T-helper 2 cell treated with Interferon-gamma antibody and Interleukin-4, amounts not matched to agents 100 ng/mL and 5 ng/mL, for 36 hours (primary cell): ENCODE data around the gene PBX4. TPM values are rescaled to one million over a fixed set of nuclear protein-coding genes. Genes with fewer than 3 reads are reported as not detected.

Experiments
- intact Hi-C: fragments of 100-400 bp; cut with micrococcal nuclease; formaldehyde crosslinking; loops from one replicate; pipeline ENCODE4 v1.15.1; 2023
- total RNA-seq: library from RNA; stranded (reverse); gene quantifications from 2 replicates; pipeline ENCODE4 v1.2.3, GENCODE V29; 2022

PBX4 gene
- total RNA-seq, 1 donor from 2014 or later: 26.0 TPM

DNA sequence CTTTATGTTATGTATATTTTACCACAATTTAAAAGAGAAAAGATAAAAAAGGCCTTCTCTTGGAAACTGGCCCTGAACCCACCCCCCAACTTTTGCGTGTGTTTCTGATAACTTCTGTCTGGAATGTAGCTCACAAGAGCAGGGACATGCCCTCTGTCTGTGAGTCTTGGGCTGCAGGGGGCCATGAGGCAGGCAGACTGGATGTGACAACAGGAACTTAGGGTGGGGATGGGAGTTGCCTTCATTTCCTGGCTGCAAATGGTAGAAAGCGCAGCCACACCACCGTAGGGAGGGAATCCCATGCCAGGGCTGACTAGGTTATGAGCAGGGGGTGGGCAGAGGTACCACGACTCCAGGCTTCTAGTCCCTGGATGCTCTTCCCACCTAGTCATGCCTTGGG lies 58.6 kb downstream of the PBX4 start:
- intact Hi-C loops: no loop called here

DNA sequence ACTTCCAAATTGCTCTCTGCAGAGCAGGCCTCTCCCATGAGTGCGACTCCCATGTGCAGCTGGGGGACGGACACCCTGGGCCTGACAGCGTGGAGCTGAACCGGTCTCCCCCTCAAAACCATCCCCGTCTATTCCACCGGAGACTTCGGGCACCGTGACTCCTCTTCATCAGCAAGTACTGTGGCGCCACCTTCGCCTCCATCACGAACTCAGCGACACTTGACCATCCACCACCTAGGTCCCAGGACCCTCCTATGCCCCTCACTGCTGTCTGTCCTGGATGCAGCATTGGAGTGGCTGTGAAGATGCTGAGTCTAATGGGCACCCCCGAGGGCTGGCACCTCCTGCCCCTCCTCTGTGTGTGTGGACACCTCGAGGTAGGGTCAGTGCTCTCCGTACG lies 59.9 kb downstream of the PBX4 start:
- intact Hi-C loops: no loop called here

DNA sequence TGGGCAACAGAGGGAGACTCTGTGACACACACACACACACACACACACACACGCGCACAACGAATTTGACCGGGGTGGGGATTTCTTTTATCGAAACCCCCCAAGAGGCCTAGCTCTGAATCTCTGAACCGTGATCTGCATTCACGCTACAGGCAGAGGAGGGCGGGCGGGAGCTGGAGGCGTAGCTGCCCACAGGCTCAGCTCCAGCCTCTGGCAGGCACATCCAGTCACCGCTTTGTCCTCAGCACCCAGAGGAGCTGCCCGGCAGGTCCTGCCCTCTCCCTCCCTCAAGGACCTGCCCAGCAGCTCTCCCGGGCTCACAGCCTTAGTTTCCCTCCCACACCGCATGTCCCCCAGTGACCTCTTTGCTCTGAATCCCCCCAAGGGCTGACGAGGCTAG lies 60.4 kb downstream of the PBX4 start:
- intact Hi-C loops: no loop called here

DNA sequence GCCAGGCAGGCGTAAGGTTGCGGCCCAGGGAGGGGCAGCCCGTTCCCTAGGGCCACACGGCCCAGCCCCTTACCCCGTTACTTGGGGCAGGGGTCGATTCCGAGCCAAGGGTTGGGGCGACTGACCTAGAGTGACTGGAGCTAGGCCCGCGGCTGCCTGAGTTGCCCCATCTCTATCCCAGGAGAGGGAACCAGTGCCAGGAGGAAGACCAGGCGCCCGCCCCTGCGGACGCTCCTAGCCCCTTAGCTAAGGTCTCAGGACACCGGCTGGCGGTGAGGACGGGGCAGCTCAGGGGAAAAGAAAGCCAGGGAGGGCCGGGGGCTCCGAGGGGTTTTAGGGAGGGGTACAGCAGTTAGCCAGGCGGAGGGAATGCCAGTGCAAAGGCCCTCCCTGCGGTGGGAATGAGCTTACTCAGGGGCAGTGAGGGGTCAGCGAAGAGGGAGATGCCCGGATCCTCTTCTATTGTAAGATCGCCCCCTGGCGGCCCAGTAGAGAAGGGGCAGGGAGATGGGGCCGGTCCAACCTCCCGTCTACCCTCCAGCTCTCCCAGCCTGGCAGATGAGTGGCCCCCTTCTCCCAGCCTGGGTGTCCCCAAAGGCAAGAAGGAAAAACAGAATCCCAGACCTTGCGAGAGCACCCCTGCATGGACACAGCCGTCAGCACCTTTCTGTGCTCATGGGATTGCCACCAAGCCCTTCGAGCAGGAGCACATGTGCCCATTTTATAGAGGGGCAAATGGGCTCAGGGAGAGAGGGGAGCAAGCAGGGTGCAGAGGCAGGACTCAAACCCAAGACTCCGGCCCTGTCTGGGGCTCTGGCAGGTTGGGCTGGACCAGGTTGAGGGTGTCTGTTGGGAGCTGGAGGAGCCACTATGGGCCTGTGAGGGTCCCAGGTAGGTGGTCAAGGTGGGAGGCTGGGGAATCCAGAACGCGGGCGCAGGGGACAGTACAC lies 64.1 kb downstream of the PBX4 start:
- intact Hi-C loops: no loop called here

DNA sequence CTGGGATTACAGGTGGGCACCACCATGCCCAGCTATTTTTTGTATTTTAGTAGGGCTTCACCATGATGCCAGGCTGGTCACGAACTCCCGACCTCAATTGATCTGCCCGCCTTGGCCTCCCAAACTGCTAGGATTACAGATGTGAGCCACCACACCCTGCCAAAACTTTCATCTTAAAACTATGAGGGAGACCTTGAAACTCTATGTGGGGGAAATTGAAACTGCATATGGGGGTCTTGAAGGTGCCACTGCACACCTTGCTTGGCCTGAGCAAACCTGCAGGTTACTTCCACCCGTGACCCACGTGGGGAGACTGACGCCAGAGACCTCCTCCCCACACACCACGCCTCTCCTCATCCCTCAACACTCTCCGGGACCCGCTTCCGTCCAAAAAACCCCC lies 64.8 kb downstream of the PBX4 start:
- intact Hi-C loops: no loop called here

DNA sequence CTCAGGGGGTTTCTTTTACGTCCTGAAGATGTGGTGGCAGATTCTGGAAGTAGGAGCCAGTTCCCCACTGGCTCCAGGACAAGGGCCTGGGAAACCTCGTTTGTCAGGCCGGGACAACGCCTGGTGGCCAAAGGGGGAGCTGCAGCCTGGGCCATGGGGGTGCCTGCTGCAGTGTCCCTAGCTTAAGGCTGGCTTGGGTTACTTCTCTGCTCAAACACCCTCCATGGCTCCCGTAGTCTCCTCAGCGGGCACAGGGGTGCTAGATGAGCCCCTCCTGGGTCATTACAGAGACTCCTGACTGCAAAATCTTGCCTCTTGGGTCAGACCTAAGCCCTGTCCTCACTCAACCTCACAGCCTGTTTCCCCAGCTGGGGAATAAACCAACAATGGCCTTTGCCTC lies 65.7 kb downstream of the PBX4 start:
- intact Hi-C loops: no loop called here

DNA sequence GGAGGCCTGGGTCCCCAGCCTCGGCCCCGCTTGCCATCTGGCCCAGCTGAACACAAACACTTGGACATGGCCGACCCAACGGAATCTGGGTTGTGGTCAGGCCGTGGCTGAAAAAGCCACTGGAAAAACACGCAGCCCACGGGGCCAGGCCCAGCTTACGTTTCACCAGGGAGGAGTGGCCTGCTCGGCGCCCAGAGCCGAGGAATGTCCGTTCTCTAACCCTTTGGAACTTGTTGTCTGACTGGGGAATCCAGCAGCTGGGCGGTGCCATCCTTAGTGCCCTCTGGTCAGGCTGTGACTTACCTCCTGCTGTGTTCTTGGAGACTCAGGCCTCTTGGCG lies 66.7 kb downstream of the PBX4 start:
- intact Hi-C loops: no loop called here

DNA sequence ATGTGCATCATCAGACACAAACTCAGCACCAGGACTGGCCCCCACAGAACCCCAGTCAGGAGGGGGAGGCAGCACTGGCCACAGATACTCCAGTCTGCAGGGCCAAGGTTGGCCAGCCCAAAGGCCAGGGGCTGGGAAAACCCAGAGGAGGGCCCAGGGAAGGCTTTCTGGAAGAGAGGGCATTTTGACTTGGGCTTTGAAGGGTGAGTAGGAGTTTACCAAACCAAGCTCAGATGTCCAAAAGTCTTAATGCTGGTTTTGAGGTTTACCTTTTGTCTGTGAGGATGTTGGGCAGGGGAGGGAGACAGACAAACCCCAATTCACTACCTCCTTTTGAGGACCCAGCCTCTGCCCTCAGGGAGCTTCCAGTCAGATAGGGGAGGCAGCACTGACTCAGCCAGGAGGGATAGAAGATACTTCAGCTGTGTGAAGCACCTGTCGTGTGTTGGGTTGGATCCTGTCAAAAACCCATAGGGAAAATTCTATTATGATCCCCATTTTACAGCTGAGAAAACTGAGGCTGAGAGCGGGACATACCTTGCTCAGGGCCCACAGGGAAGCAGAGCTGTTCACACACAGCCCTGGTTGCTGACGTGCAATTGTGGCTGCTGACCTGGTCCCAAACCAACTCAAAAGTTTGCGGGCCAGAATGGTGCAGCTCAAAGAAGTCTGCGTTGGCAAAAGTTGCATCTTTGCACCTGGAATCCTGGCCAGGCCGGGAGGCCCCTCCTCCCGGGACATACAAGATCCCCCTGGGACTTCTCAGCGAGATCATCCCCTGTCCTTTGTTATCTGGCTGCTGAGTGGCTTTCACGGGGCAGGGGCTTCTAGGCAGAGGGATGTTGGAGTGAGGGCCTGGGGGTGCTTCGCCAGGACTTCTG lies 67.3 kb downstream of the PBX4 start:
- intact Hi-C loops: no loop called here

DNA sequence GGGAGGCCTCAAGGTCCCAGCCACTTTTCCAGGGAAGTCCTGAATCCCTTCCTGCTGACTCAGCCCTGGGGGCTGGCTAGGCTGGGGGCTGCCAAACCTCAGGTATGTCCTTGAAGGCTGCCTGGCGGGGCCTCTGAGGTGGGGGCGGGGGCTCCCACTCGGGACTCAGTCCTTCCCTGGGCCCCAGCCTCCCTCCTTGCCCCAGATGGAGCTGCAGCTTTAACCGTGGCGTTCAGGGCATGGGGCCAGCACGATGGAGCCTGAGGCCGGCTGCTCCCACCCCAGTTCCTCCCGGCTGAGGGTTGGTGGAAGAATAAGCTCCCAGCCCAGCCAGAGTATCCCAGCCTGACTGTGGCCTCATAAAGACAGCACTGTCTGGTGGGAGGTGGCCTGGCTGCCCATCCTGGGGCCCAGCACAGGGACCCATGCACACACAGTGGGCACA lies 68.0 kb downstream of the PBX4 start:
- intact Hi-C loops: no loop called here

DNA sequence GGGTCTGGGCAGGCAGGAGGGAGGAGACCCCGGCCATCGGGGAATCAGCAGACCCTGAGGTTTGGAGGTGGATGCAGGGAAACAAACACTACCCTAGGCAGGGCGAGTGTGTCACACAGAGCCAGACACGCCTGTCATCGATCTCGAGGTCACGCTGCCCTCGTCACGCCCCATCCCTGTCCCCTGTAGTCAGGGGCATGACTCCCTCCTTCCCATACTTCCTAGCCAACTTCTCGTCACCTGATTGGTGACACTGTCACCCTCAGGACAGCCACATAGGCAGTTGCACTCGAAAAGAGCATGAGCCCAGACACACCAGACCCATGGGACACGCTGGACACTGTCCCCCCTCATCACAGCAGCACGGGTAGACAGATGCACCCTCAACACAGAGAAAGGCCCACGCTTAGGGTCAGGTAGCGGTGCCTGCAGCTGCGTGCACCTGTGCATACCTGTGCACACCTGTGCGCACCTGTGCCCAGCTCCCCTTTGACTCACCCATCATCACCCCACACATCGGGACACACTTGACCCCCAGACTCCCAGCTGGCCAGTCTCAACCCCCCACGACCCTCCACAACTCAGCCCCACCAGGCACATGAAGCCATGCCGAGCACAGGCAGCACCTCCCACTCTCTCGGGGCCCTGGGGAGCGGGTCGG lies 68.6 kb downstream of the PBX4 start:
- intact Hi-C loops: no loop called here

DNA sequence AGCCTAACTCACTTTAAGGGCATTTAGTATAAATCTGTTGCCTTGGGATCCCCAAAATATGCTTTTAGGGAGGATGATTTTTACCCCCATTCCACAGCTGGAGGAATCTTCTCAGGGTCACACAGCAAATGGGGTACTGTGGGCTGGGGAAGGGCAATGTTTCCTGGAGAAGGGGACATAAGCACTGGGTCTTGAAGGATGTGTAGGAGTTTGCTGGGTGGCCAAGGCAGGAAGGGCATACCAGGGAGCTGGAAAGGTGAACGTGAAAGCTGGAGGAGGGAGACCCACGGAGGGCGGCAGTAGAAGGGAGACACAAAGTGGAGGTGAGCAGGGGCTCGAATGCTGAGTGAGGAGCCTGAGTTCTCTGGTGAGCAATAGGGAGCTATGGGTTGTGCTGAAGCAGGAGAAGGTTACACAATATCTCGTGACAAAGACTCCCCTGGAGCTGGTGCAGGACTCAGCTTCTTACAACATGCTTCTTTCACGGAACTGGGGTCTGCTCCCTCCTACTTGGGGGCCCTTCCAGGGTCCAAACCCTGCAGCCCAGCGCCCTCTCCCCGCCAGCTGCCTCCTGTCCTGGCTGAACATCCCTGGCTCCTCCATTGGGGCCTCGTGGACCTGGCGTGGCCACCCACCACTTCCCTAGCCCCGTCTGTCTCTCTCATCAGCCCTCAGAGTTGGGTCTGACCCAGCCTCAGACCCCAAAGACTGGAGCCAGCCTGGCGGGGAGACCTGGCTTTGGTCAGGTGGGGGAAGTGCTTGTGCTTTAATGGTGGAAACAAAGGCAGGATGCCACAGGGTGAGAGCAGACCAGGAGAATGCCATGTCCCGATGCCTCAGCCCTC lies 69.3 kb downstream of the PBX4 start:
- intact Hi-C loops: no loop called here

DNA sequence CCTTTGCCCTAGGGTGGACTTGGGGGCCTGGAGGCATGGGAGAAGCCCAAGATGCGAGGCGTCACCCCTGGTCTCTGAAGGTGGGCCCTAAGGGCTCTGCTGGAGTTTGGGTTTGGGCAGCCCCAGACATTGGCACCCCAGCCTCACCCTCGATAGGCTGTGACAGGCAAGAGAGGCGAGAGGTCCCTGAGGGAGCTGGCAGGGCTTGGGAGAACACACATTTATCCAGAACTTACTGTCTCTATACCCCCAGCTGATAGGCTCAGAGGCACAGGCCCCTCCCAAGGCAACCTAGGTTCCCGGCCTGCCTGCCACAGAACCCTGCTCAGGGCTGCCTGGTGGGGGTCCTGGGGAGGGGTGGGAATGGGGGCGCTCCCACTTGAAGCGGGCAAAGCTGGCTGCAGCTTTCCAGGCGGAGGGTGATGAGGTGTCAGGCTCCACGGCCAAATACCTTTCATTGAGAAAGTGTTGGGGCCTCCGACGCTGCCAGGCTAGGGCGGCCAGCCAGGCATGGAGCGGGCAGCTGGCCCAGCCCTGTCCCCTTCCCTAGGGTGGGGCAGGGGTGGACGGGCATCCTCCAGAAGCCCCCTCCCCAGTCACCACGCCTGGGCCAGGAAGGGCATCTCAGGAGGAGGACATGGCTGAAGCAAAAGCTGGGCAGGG lies 70.7 kb downstream of the PBX4 start:
- intact Hi-C loops: no loop called here

DNA sequence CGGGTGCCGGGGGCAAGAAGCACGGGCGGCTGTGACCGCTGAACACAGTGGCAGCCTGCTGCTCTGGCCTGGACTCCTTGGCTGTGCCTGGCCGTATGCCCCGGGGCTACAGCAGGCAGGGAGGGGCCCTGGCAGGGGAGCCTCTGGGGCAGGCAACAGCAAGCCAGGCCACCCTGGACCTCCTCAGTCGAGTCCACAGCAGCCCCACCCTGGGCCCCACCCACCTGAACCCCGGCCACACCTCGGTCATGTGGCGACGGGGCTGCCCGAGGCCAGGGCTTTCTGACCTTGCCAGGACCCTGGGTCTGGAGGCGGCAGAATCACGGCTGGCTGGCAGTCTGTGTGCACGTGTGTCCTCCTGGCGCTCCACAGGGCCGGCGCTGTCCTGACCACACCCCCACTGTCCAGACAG lies 71.7 kb downstream of the PBX4 start:
- intact Hi-C loops: no loop called here

DNA sequence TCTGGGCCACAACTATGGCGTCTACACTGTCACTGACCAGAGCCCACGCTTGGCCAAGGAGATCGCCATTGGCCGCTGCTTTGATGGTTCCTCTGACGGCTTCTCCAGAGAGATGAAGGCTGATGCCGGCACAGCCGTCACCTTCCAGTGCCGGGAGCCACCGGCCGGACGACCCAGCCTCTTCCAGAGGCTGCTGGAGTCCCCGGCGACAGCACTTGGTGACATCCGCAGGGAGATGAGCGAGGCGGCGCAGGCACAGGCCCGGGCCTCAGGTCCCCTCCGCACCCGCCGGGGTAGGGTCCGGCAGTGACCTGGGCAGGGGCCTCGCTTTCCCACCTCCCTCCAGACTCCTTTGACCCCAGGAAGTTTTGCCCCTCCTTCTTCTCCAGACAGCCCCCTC lies 72.8 kb downstream of the PBX4 start:
- intact Hi-C loops: no loop called here

DNA sequence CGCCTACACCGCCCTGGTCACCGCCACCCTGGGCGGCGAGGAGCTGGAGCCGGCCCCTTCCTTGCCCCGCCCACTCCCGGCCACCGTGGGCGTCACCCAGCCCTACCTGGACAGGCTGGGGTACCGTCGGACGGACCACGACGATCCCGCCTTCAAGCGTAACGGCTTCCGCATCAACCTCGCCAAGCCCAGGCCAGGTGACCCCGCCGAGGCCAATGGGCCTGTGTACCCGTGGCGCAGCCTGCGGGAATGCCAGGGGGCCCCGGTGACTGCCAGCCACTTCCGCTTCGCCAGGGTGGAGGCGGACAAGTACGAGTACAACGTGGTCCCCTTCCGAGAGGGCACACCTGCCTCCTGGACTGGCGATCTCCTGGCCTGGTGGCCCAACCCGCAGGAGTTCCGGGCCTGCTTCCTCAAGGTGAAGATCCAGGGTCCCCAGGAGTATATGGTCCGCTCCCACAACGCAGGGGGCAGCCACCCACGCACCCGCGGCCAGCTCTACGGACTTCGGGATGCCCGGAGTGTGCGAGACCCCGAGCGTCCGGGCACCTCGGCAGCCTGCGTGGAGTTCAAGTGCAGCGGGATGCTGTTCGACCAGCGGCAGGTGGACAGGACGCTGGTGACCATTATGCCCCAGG lies 73.4 kb downstream of the PBX4 start:
- intact Hi-C loops: loop anchor here (5.0 kb wide), 1 partner anchor 82 kb away; the partner anchor contains the start of gene LPAR2

DNA sequence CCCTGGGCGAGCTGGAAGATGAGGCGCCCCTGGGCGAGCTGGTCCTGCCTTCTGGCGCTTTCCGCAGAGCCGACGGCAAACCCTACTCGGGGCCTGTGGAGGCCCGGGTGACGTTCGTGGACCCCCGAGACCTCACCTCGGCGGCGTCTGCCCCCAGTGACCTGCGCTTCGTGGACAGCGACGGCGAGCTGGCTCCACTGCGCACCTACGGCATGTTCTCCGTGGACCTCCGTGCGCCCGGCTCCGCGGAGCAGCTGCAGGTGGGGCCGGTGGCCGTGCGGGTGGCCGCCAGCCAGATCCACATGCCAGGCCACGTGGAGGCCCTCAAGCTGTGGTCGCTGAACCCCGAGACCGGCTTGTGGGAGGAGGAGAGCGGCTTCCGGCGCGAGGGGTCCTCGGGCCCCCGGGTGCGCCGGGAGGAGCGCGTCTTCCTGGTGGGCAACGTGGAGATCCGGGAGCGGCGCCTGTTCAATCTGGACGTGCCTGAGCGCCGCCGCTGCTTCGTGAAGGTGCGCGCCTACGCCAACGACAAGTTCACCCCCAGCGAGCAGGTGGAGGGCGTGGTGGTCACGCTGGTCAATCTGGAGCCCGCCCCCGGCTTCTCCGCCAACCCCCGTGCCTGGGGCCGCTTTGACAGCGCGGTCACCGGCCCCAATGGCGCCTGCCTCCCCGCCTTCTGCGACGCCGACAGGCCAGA lies 74.1 kb downstream of the PBX4 start:
- intact Hi-C loops: loop anchor here (5.0 kb wide), 1 partner anchor 83 kb away; the partner anchor contains the start of gene LPAR2

DNA sequence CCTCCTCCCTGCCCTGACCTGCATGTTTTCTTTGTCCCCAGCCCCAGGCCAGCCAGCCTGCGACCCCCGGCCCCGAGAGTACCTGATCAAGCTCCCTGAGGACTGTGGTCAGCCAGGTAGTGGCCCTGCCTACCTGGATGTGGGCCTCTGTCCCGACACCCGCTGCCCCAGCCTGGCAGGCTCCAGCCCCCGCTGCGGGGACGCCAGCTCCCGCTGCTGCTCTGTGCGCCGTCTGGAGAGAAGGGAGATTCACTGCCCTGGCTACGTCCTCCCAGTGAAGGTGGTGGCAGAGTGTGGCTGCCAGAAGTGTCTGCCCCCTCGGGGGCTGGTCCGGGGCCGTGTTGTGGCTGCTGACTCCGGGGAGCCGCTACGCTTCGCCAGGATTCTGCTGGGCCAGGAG lies 74.8 kb downstream of the PBX4 start:
- intact Hi-C loops: loop anchor here (5.0 kb wide), 1 partner anchor 84 kb away; the partner anchor contains the start of gene LPAR2

DNA sequence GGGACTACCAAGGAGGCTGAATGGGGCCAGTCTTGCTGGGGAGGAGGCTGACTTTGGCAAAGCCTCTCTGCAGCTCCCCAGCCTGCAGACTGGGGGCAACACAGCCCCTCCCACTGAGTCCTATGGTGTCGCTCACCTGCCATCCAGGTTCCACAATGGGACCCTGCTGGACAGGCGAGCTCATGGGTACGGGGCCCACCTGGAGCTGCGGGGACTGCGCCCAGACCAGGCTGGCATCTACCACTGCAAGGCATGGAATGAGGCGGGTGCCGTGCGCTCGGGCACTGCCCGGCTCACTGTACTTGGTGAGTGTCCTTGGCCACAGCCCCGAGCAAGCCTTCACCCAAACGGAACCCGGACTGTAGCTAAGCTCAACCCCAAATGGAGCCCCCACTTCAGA lies 75.4 kb downstream of the PBX4 start:
- intact Hi-C loops: loop anchor here (5.0 kb wide), 1 partner anchor 84 kb away; the partner anchor contains the start of gene LPAR2

DNA sequence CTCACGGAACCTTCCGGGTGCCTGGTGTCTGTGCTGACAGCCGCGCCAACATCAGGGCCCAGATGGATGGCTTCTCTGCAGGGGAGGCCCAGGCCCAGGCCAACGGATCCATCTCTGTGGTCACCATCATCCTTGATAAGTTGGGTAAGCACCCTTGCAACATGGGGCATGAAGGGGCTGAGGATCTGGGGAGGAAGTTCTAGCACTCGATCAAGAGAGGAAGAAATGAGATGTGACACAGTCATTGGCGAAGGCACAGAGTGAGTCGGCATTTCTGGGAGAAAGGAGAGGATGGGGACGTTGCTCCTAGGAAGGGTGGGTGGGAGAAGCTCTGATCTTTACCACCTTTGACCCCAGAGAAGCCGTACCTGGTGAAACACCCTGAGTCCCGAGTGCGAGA lies 76.0 kb downstream of the PBX4 start:
- intact Hi-C loops: loop anchor here (5.0 kb wide), 1 partner anchor 85 kb away; the partner anchor contains the start of gene LPAR2
